Fibroblast of skin of left quadriceps (primary cell): ENCODE results near the gene ZC3H18.
"Not testable (repeated sequence)": the region's sequence is repeated elsewhere in the genome, so short reads cannot be mapped to it uniquely, and the experiment has no call there.

Experiments
- DNase-seq, 2 experiments: peaks; one replicate each; pipeline ENCODE4 v3.0.0-alpha.2; 2013; ENCODE audit warnings: low read depth in 2 of 2

ZC3H18 gene

GRCh38 chr16:88605186-88606147 is 35.3 kb downstream of the ZC3H18 start:
- no peak for DNase-seq

DNA sequence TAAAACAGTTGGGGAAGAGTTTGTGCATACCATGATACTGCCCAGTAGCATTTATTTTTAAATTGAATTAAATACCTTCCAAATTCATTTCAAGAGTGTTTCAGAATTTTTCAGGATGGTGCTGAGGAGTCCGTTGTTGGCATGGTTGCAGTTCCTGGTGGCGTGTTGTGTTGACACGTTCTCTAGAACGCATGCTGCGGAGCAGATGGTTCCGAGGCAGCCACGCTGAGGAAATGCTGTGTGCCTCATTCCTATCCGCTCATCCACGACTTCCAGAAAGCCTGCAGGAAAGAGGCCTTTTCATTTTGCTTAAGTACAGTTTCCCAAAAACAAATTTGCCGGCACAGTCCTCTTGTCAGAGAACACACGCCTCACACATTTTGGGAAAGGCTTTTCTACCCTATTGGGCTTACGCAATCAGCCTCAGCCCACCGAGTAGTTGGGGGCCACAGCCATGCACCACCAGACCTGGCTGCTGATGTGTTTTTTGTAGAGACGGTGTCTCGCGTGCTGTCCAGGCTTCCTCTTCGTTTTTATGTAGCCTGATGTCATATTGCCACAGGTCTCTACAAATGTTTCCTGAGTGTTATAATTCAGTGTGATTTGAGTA is 36.0 kb downstream of the ZC3H18 start:
- no peak for DNase-seq

DNA sequence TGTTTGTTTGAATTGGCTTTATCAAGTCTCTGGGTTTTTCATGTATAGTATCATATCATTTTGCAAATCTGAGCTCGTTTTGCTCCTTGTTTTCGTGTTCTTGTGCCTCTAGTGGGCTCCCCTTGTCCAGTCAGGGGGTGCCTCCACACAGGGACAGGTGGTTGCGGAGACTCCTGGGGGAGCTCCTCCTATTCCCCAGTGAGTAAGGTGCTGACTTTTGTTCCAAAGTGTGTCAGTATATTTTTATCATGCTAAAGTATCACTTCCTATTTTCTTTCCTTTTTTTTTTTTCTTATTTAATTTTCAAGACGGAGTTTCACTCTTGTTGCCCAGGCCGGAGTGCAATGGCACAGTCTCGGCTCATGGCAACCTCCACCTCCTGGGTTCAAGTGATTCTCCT is 37.9 kb downstream of the ZC3H18 start:
- no peak for DNase-seq

DNA sequence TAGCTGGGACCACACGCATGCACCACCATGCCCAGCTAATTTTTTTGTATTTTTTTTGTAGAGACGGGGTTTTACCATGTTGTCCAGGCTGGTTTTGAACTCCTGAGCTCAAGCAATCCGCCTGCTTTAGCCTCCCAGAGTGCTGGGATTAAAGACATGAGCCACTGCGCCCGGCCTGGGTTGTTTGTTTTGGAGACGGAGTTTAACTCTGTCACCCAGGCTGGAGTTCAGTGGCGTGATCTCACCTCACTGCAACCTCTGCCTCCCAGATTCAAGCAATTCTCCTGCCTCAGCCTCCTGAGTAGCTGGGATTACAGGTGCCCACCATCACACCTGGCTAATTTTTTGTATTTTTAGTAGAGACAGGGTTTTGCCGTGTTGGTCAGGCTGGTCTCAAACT is 39.2 kb downstream of the ZC3H18 start:
- DNase-seq = not testable (repeated sequence)

GRCh38 chr16:88610080-88610479 is 39.9 kb downstream of the ZC3H18 start:
- DNase-seq = no peak

DNA sequence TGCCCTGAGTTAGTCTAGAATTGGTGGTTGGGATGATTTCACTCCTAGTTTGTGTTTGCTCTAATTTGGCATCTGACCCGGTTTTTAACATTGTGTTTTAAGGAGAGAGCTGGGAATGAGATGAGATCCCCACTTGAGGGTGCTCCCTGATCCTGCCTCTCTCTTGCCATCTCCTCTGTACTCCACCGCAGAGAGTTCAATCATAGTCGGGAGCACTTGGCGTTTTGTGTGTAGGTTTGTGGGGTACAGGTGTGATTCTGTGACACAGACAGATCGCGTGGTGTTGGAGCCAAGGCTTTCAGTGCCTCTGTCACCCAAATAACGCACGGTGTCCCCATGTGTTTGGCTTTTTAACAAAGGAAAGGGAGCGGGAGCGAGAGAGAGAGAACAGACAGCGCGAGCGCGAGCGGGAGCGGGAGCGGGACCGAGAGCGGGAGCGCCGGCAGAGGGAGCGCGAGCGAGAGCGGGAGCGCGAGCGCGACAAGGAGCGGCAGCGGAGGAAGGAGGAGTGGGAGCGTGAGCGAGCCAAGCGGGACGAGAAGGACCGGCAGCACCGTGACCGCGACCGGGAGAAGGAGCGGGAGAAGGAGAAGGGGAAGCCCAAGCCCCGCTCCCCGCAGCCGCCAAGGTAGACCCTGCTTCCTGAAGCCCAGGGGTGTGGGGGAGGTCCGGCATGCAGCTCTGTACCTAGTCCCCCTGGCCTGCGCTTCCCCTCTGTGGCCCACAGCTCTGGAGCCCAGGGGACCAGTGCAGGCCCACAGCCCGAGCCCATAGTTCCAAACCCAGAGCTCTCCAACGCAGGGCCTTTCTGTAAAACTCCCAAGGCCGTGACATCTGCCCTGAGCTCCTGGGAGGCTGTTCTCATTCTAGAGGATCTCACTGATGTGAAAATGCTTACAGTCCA is 41.0 kb downstream of the ZC3H18 start:
- no peak for DNase-seq

- no peak for DNase-seq
Measured at GRCh38 chr16:88613293-88613692, 43.1 kb downstream of the ZC3H18 start.

- DNase-seq = no peak
Measured at GRCh38 chr16:88613911-88614817, 44.0 kb downstream of the ZC3H18 start.

DNA sequence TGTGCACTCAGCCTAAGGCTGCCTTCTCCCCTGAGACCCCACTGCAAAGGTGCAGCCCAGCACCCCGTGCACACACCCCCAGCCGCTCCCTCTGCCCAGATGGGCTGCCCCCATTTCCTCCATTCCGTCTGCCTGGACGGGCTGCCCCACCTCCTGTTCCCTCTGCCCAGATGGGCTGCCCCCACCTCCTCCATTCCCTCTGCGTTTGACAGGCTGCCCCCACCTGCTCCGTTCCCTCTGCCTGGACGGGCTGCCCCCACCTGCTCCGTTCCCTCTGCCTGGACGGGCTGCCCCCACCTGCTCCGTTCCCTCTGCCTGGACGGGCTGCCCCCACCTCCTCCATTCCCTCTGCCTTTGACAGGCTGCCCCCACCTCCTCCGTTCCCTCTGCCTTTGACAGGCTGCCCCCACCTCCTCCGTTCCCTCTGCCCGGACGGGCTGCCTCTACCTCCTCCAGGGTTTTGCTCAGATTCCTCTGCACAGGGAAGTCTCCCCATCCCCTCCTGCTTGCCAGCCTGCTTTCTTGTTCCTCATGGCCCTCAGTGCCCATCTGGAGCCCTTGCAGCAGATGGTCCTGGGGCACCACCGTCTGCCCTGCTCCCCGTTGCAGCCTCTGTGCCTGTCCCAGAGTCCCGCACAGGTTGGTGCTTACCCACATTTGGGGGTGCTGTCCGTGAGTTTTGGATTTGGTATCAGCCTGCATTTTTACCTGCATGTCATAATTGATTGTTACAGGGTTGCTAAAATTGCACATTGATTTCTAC is 44.8 kb downstream of the ZC3H18 start:
- DNase-seq = no peak

- DNase-seq = no peak
Measured at GRCh38 chr16:88616320-88616719, 46.1 kb downstream of the ZC3H18 start.

DNA sequence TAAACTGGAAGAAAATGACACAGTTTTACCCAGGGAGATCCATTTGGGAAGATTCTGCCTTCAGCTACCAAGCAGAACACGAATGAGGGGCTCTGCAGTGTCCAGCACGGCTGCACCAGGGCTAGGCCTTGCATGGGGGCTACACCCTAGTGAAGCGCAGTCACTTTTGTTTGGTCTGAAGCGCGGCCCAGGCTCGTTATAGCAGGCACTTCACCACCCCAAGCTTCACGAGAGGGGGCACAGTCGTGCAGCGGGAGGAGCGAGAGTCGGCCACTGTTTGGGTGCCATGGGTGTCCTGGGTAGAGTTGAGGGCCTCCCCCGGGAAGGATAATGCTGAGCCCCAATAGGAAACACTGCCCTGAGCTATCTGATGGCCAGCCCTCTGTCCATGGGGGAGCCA is 46.5 kb downstream of the ZC3H18 start:
- no peak for DNase-seq

GRCh38 chr16:88617268-88618031 is 47.2 kb downstream of the ZC3H18 start:
- DNase-seq = no peak

GRCh38 chr16:88618182-88618955 is 48.2 kb downstream of the ZC3H18 start:
- no peak for DNase-seq

GRCh38 chr16:88618956-88619667 is 48.9 kb downstream of the ZC3H18 start:
- DNase-seq = no peak

DNA sequence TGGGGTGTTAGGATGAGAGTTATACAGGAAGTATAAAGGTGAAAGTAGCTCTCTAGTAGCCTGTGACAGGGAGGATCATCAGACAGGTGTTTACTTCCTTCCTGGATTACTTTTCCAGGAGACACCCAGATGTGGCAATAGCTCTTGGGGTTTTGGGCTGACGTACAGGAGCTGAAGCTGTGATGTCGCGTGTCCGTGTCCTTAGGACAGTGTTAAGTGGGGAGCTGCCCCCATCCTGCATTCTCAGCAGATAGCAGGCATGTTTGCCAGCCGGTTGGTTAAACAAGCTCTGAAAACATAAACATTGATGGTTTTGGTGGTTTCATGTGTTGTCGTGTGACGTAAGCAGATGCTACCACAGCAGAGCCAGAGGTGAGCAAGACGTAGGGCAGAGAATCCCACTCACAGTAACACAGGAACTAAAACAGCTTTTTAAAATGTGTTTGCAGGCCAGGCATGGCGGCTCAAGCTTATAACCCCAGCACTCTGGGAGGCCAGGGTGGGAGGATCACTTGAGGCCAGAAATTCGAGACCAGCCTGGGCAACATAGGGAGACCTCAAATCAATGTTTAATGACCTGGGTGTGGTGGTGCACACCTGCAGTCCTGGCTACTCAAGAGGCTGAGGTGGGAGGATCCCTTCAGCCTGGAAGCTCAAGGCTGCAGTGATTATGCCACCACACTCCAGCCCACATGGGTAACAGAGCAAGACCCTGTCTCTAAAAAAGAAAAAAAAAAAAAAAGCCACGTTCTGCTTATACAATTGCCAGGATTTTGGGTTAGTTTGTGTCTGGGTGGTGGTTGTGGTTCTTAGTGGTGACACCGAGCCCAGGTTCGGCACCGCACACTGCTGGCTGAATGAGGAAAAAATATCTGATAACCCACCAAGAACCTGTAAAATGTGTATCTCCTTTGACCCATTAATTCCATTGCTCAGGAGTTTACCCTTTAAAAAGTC is 49.9 kb downstream of the ZC3H18 start:
- DNase-seq = no peak

DNA sequence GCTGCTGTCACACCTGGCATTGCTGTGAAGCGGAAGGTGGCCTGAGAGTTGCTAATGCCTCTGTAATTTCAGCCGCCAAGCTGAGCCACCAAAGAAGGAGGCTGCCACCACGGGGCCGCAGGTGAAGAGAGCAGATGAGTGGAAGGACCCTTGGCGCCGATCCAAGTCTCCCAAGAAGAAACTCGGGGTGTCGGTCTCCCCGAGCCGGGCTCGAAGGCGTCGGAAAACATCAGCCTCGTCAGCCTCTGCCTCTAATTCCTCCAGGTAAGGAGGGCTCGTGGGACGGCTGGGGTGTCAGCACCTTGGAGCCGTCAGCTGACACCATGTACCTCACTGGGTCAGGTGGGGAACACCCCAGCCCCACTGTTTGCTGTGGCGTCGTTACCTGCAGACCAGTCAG is 51.9 kb downstream of the ZC3H18 start:
- no peak for DNase-seq

DNA sequence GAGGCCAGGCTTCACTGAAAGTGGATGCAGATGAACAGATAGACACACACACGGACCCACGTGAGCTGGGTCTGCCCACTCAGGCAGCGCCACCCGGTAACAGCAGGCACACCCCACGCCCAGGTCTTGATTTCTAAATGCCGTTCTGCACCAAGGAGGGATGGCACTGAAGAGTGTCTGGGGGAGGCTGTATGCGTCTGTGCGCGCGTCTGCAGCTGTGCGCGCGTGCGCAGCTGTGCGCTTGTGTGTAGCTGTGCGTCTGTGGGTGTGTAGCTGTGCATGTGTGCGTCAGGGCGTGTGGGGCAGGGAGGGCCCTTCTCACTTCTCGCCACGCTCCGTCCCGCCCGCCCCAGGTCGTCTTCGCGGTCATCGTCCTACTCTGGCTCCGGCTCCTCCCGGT is 52.7 kb downstream of the ZC3H18 start:
- DNase-seq = no peak
